ENCODE results near the gene ABLIM3.
A peak's percentile ranks its signal among the peaks of the same experiment; 100 is the strongest.

The ABLIM3 gene

GRCh38 chr5:149221326-149221725 is 80.0 kb downstream of the ABLIM3 start:
- no peak for DNase-seq

GRCh38 chr5:149221731-149222342 is 80.5 kb downstream of the ABLIM3 start:
- DNase-seq = no peak

- no peak for DNase-seq
These were observed 82.0 kb downstream of the ABLIM3 start for GRCh38 chr5:149223081-149223848.

- DNase-seq = no peak
These were observed 83.0 kb downstream of the ABLIM3 start for GRCh38 chr5:149224282-149224681.

GRCh38 chr5:149227168-149227826 is 86.0 kb downstream of the ABLIM3 start:
- DNase-seq = no peak

GRCh38 chr5:149228618-149229297 is 87.5 kb downstream of the ABLIM3 start:
- no peak for DNase-seq

GRCh38 chr5:149229298-149229937 is 88.1 kb downstream of the ABLIM3 start:
- DNase-seq = no peak

- DNase-seq = no peak
These were observed 94.5 kb downstream of the ABLIM3 start for GRCh38 chr5:149235841-149236240.

GRCh38 chr5:149237662-149238061 is 96.4 kb downstream of the ABLIM3 start:
- DNase-seq = no peak

- no peak for DNase-seq
These were observed 97.2 kb downstream of the ABLIM3 start for GRCh38 chr5:149238540-149238939.

GRCh38 chr5:149239917-149240316 is 98.6 kb downstream of the ABLIM3 start:
- DNase-seq = no peak

GRCh38 chr5:149240354-149240998 is 99.2 kb downstream of the ABLIM3 start:
- no peak for DNase-seq

- no peak for DNase-seq
These were observed 101.0 kb downstream of the ABLIM3 start for GRCh38 chr5:149242339-149242738.

GRCh38 chr5:149246906-149247305 is 105.6 kb downstream of the ABLIM3 start:
- DNase-seq = no peak

- no peak for DNase-seq
These were observed 106.4 kb downstream of the ABLIM3 start for GRCh38 chr5:149247726-149248125.

GRCh38 chr5:149251546-149251945 is 110.3 kb downstream of the ABLIM3 start:
- DNase-seq = no peak

- peak; percentile 45 for DNase-seq
These were observed 113.2 kb downstream of the ABLIM3 start for GRCh38 chr5:149254506-149254905.

GRCh38 chr5:149256451-149256850 is 115.2 kb downstream of the ABLIM3 start:
- DNase-seq = no peak

GRCh38 chr5:149257131-149257530 is 115.8 kb downstream of the ABLIM3 start:
- DNase-seq = no peak

- DNase-seq = no peak
These were observed 116.8 kb downstream of the ABLIM3 start for GRCh38 chr5:149257889-149258705.

- no peak for DNase-seq
These were observed 119.5 kb downstream of the ABLIM3 start for GRCh38 chr5:149260761-149261160.
